HepG2 (cell line): ENCODE measurements around the gene VGF. TPM values are rescaled to one million over a fixed set of nuclear protein-coding genes. Genes with fewer than 3 reads are reported as not detected.

ENCODE experiments used
- ARID2 ChIP-seq: sonication (generic); formaldehyde crosslinking; IDR thresholded peaks from 2 replicates; pipeline ENCODE4 v1.8.1; 2022; ENCODE audit warnings: mild to moderate bottlenecking, missing genetic modification reagents, borderline replicate concordance
- CBX5 ChIP-seq: sonication (generic); formaldehyde crosslinking; IDR thresholded peaks from 2 replicates; pipeline ENCODE4 v1.4.0; 2020; ENCODE audit warnings: missing genetic modification reagents, borderline replicate concordance
- CREBL2 ChIP-seq: sonication (generic); formaldehyde crosslinking; IDR thresholded peaks from 2 replicates; pipeline ENCODE4 v1.8.1; 2023; ENCODE audit warnings: missing genetic modification reagents, mild to moderate bottlenecking, borderline replicate concordance
- EP300 ChIP-seq, 3 experiments: sonication (generic) in 1 of 3; formaldehyde crosslinking in 1 of 3; IDR thresholded peaks; 2 replicates each; pipeline versions ENCODE4 v1.5.1 to v1.6.1; 2011 to 2020; ENCODE audit warnings: low read depth in 2 of 3, low read length in 2 of 3, borderline replicate concordance in 1 of 3, improper control_type of control experiment in 1 of 3, mild to moderate bottlenecking in 1 of 3, missing genetic modification reagents in 1 of 3, moderate library complexity in 1 of 3
- HNF1B ChIP-seq: sonication (generic); formaldehyde crosslinking; IDR thresholded peaks from 2 replicates; pipeline ENCODE4 v1.5.1; 2020; ENCODE audit warnings: mild to moderate bottlenecking, moderate library complexity, missing genetic modification reagents
- HNRNPUL1 ChIP-seq: fragments of 200-400 bp; formaldehyde crosslinking; IDR thresholded peaks from 2 replicates; pipeline ENCODE4 v1.6.1; 2017; ENCODE audit warnings: low read depth, mild to moderate bottlenecking, low read length, moderate library complexity
- KLF12 ChIP-seq: sonication (generic); formaldehyde crosslinking; IDR thresholded peaks from 2 replicates; pipeline ENCODE4 v1.4.0; 2020; ENCODE audit warnings: missing genetic modification reagents, borderline replicate concordance
- KMT2B ChIP-seq: IDR thresholded peaks from 2 replicates; pipeline ENCODE4 v1.6.1; 2016; ENCODE audit warnings: missing genetic modification reagents, missing compliant biosample characterization
- MAFK ChIP-seq, 2 experiments: IDR thresholded peaks in 1 of 2; conservative IDR thresholded peaks in 1 of 2; 2 replicates each; pipeline ENCODE4 v1.6.1; 2011; ENCODE audit warnings: improper control_type of control experiment in 2 of 2, low read length in 2 of 2
- MED1 ChIP-seq: sonication (generic); formaldehyde crosslinking; IDR thresholded peaks from 2 replicates; pipeline ENCODE4 v1.4.0; 2020; ENCODE audit warnings: missing genetic modification reagents
- MXI1 ChIP-seq: IDR thresholded peaks from 3 replicates; pipeline ENCODE4 v1.6.1; 2012; ENCODE audit warnings: low read depth, low read length, inconsistent platforms, borderline replicate concordance
- NR2F2 ChIP-seq: IDR thresholded peaks from 2 replicates; pipeline ENCODE4 v1.6.1; 2012; ENCODE audit warnings: low read depth, inconsistent platforms, borderline replicate concordance
- POLR2AphosphoS5 ChIP-seq: IDR thresholded peaks from 2 replicates; pipeline ENCODE4 v1.6.1; 2012; ENCODE audit warnings: low read depth, low read length
- SAFB2 ChIP-seq: sonication (generic); formaldehyde crosslinking; IDR thresholded peaks from 2 replicates; pipeline ENCODE4 v1.5.1; 2020; ENCODE audit warnings: missing genetic modification reagents, low read depth, mild to moderate bottlenecking, borderline replicate concordance
- SP5 ChIP-seq: IDR thresholded peaks from 2 replicates; pipeline ENCODE4 v1.6.1; 2016; ENCODE audit warnings: low read depth, borderline replicate concordance
- YY1 ChIP-seq: IDR thresholded peaks from 2 replicates; pipeline ENCODE4 v1.6.1; 2011; ENCODE audit warnings: low read length, low read depth, moderate library complexity, mild to moderate bottlenecking; ENCODE audit not compliant: insufficient read depth, insufficient replicate concordance
- ZNF484 ChIP-seq: sonication (generic); formaldehyde crosslinking; IDR thresholded peaks from 2 replicates; pipeline ENCODE4 v1.5.1; 2020; ENCODE audit warnings: mild to moderate bottlenecking, low read depth, missing genetic modification reagents, borderline replicate concordance
- ZNF674 ChIP-seq: sonication (generic); formaldehyde crosslinking; IDR thresholded peaks from 2 replicates; pipeline ENCODE4 v1.5.0; 2020; ENCODE audit warnings: low read depth, mild to moderate bottlenecking, missing genetic modification reagents
- polyA plus RNA-seq, 8 experiments: library from polyadenylated mRNA; depleted of rRNA in 3 of 8; stranded (reverse) in 7 of 8; unstranded in 1 of 8; fragments of >200 nt; fragmentation: Illumina TruSeq in 4 of 8; extraction: Trizol in 4 of 8; gene quantifications; 2 replicates each; pipeline versions ENCODE4 v1.2.1 to v1.2.3, GENCODE V29; 2011 to 2016; ENCODE audit warnings: low read depth in 4 of 8, missing spikeins in 1 of 8, mixed read lengths in 1 of 8; ENCODE audit not compliant: insufficient read depth in 1 of 8
- total RNA-seq, 5 experiments: library from RNA; depleted of rRNA; stranded (reverse); fragments of >200 nt; fragmentation: Illumina TruSeq; extraction: Trizol; gene quantifications; 2 replicates each; pipeline ENCODE4 v1.2.3, GENCODE V29; 2016; ENCODE audit warnings: low read depth in 1 of 5
- TF ChIP-seq, protein P1 (sequence below): sonication (generic); formaldehyde crosslinking; IDR thresholded peaks from 2 replicates; pipeline ENCODE4 v1.8.1; 2023; ENCODE audit warnings: mild to moderate bottlenecking, inconsistent platforms, moderate library complexity, missing genetic modification reagents, borderline replicate concordance
- TF ChIP-seq, protein P2 (sequence below): fragments of 450-650 bp; IDR thresholded peaks from 2 replicates; pipeline ENCODE4 v1.6.1; 2017; ENCODE audit warnings: mild to moderate bottlenecking

Gene VGF
- total and polyA plus RNA-seq, 2 of the 13 experiments (the other 11 are each of a cell fraction or from before 2014, with no cell fraction given) = 0.12 to 0.46 TPM

DNA sequence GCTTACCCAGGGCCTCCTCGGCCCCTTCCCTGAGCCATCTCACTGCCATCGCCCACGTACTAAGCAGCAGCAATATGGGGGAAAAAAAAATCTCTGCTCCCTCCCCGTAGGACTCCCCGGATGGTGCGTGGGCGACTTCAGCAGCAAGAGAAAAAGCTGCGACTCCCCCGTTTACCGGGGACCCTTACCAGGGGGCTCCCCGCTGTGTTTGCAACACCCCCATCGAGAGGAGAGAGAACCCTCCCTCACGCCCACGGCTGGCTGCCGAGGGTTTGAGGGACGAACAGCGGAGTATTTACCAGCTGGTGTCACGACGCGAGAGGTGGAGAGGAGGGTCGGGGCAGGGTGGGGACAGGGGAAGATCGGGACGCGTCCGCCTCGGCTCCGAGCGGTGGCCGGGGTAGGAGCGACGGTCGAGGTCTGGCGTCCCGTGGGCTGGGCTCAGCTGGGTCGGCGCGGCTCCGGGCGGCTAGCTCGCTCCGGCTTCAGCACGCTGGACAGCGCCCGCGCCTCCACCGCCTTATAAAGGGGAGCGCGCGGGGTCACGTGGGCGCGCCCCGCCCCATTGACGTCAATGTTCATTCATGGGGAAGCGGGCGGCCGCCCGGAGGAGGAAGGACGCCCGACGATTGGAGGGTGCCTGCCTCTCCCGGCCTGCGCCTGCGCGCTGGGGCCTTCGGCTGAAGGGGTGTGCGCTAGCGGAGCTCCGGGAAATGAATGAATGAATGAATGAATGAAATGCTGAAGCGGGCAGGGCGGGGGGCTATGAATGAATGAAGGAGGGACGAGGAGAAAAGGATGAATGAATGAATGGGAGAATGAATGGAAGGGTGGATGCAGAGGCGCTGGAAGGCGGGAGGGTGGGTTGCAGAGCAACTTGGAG is at the start of gene VGF (continued):
- TF ChIP-seq ZNF674 (CRISPR knock-in tag) = peak; percentile 96; the same call in 1 of the 2 replicates
- TF ChIP-seq ARID2 = peak; percentile 96
- TF ChIP-seq HNRNPUL1 = no peak
- TF ChIP-seq SAFB2 (CRISPR knock-in tag) = peak; percentile 94
- peak; percentile 90 for TF ChIP-seq KMT2B (CRISPR knock-in tag)
- TF ChIP-seq, protein P1, sequence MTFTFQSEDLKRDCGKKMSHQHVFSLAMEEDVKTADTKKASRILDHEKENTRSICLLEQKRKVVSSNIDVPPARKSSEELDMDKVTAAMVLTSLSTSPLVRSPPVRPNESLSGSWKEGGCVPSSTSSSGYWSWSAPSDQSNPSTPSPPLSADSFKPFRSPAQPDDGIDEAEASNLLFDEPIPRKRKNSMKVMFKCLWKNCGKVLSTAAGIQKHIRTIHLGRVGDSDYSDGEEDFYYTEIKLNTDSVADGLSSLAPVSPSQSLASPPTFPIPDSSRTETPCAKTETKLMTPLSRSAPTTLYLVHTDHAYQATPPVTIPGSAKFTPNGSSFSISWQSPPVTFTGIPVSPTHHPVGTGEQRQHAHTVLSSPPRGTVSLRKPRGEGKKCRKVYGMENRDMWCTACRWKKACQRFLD (CRISPR knock-in tag) = peak; percentile 97
- TF ChIP-seq ZNF484 (CRISPR knock-in tag) = peak; percentile 93; the same call in 1 of the 2 replicates
- TF ChIP-seq SP5 (CRISPR knock-in tag) = peak; percentile 78
- peak; percentile 97 for TF ChIP-seq KLF12 (CRISPR knock-in tag)
- TF ChIP-seq HNF1B (CRISPR knock-in tag) = peak; percentile 78; the same call in 1 of the 2 replicates
- TF ChIP-seq EP300 (IDR thresholded peaks at IDR 0.05; ENCODE audit: low read depth in 2 of 2, low read length in 2 of 2) = no peak
- TF ChIP-seq EP300 (CRISPR knock-in tag; IDR thresholded peaks at IDR 0.05; ENCODE audit: borderline replicate concordance) = peak; percentile 53; the same call in 1 of the 2 replicates
- no peak for TF ChIP-seq YY1
- TF ChIP-seq POLR2AphosphoS5 = no peak
- TF ChIP-seq NR2F2 = no peak
- TF ChIP-seq MAFK (conservative IDR thresholded peaks at IDR 0.05 in 1 of 2, IDR thresholded peaks at IDR 0.05 in 1 of 2; ENCODE audit: low read length in 2 of 2) = no peak
- peak; percentile 85 for TF ChIP-seq MED1 (CRISPR knock-in tag)
- TF ChIP-seq MXI1 = peak; percentile 96
- TF ChIP-seq, protein P2, sequence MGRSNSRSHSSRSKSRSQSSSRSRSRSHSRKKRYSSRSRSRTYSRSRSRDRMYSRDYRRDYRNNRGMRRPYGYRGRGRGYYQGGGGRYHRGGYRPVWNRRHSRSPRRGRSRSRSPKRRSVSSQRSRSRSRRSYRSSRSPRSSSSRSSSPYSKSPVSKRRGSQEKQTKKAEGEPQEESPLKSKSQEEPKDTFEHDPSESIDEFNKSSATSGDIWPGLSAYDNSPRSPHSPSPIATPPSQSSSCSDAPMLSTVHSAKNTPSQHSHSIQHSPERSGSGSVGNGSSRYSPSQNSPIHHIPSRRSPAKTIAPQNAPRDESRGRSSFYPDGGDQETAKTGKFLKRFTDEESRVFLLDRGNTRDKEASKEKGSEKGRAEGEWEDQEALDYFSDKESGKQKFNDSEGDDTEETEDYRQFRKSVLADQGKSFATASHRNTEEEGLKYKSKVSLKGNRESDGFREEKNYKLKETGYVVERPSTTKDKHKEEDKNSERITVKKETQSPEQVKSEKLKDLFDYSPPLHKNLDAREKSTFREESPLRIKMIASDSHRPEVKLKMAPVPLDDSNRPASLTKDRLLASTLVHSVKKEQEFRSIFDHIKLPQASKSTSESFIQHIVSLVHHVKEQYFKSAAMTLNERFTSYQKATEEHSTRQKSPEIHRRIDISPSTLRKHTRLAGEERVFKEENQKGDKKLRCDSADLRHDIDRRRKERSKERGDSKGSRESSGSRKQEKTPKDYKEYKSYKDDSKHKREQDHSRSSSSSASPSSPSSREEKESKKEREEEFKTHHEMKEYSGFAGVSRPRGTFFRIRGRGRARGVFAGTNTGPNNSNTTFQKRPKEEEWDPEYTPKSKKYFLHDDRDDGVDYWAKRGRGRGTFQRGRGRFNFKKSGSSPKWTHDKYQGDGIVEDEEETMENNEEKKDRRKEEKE = no peak
- peak; percentile 83; the same call in 1 of the 2 replicates for TF ChIP-seq CBX5 (CRISPR knock-in tag)
- TF ChIP-seq CREBL2 (CRISPR knock-in tag) = peak; percentile 94; the same call in 1 of the 2 replicates
